ENCODE measurements around the gene CDH4.

- TF ChIP-seq CTCF (IDR thresholded peaks at IDR 0.05; ENCODE audit: borderline replicate concordance, extremely low read depth, low read length, poor library complexity, severe bottlenecking) (no peak), EZH2 (IDR thresholded peaks at IDR 0.05; ENCODE audit: borderline replicate concordance, low read depth, low read length, severe bottlenecking) (no peak)
Measured at GRCh38 chr20:61557621-61558020, 305.6 kb downstream of the CDH4 start.
